SU-DHL-6 (cell line): Measurements from ENCODE around the gene NEK4.
"Not testable (repeated sequence)": the region's sequence is repeated elsewhere in the genome, so short reads cannot be mapped to it uniquely, and the experiment has no call there.

Source experiments
- CTCF ChIP-seq: fragments of 200-600 bp; sonication (generic); IDR thresholded peaks from one replicate; pipeline ENCODE4 v1.5.1; 2017; ENCODE audit warnings: antibody characterized with exemption, mild to moderate bottlenecking, low read length, moderate library complexity; ENCODE audit not compliant: insufficient read depth, poor library complexity, severe bottlenecking
- EZH2phosphoT487 ChIP-seq: fragments of 200-600 bp; sonication (generic), shearing (Covaris generic); conservative IDR thresholded peaks from 2 replicates; pipeline ENCODE4 v1.6.1; 2018; ENCODE audit warnings: mild to moderate bottlenecking, antibody characterized with exemption, low read length, moderate library complexity, mixed read lengths

DNA sequence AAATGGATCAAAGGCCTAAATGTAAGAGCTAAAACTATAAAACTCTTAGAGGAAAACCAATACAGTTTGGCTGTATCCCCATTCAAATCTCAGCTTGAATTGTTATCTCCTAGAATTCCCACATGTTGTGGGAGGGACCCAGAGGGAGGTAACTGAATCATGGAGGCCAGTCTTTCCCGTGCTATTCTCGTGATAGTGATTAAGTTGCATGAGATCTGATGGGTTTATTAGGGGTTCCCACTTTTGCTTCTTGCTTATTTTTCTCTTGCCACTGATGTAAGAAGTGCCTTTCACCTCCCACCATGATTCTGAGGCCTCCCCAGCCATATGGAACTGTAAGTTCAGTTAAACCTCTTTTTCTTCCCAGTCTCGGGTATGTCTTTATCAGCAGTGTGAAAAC is 94.5 kb downstream of the NEK4 start:
- not testable (repeated sequence) for TF ChIP-seq CTCF, EZH2phosphoT487
